CD4-positive, alpha-beta T cell (primary cell): ENCODE measurements around the gene TOX3. TPM values are rescaled to one million over a fixed set of nuclear protein-coding genes. Genes with fewer than 3 reads are reported as not detected.

Source experiments
- ATAC-seq: fragments of 200-7000 bp; cut with Tn5 transposase; one replicate; pipeline ENCODE4 v1.10.0; 2022; ENCODE audit warnings: mild to moderate bottlenecking; ENCODE audit not compliant: poor library complexity
- CTCF ChIA-PET: fragments of 350-600 bp; sonication (Branson Sonifier 250); formaldehyde crosslinking; loops from one replicate; lab custom pipeline; 2021; ENCODE audit warnings: antibody characterized with exemption, inconsistent platforms; lab: Charles Lee
- POLR2A ChIA-PET: fragments of 350-600 bp; sonication (Branson Sonifier 250); formaldehyde crosslinking; loops from one replicate; lab custom pipeline; 2021; ENCODE audit warnings: antibody characterized with exemption, inconsistent platforms; lab: Charles Lee
- DNase-seq, 14 experiments: peaks; one replicate each; pipeline ENCODE4 v3.0.0-alpha.2; 2013 to 2020; ENCODE audit warnings: mixed read lengths in 2 of 14
- H3K27ac ChIP-seq, 2 donors: one replicate each; pipeline versions ENCODE4 v1.5.1 to v1.7.0; 2013; ENCODE audit warnings: low read length in 2 of 2, low read depth in 1 of 2, mild to moderate bottlenecking in 1 of 2
- H3K27me3 ChIP-seq, 2 experiments: 1 replicate in 1 of 2; 2 replicates in 1 of 2; pipeline versions ENCODE4 v1.6.1 to v1.7.0; 2013; ENCODE audit warnings: low read length in 2 of 2, control low read depth in 1 of 2, mild to moderate bottlenecking in 1 of 2, moderate library complexity in 1 of 2; ENCODE audit not compliant: insufficient read depth in 2 of 2, control insufficient read depth in 1 of 2
- H3K36me3 ChIP-seq: one replicate; pipeline ENCODE4 v1.6.1; 2013; ENCODE audit warnings: low read length, control low read depth; ENCODE audit not compliant: insufficient read depth
- H3K4me1 ChIP-seq: one replicate; pipeline ENCODE4 v1.6.1; 2013; ENCODE audit warnings: low read length, control low read depth; ENCODE audit not compliant: insufficient read depth
- H3K4me3 ChIP-seq: one replicate; pipeline ENCODE4 v1.5.1; 2013; ENCODE audit warnings: mild to moderate bottlenecking, low read length, moderate library complexity
- H3K9me3 ChIP-seq, 2 experiments: 1 replicate in 1 of 2; 2 replicates in 1 of 2; pipeline versions ENCODE4 v1.6.1 to v1.7.0; 2013; ENCODE audit warnings: low read length in 2 of 2, mild to moderate bottlenecking in 2 of 2, control low read depth in 1 of 2, moderate library complexity in 1 of 2; ENCODE audit not compliant: control insufficient read depth in 1 of 2, insufficient read depth in 1 of 2
- H3K27ac Mint-ChIP-seq: one replicate; pipeline ENCODE4 v1.8.0; 2020; ENCODE audit warnings: mixed read lengths
- H3K27me3 Mint-ChIP-seq: one replicate; pipeline ENCODE4 v1.8.0; 2021; ENCODE audit warnings: mixed read lengths
- H3K36me3 Mint-ChIP-seq: one replicate; pipeline ENCODE4 v1.8.0; 2021; ENCODE audit warnings: low read depth, mixed read lengths
- H3K4me1 Mint-ChIP-seq: one replicate; pipeline ENCODE4 v1.8.0; 2021; ENCODE audit warnings: low read depth, mixed read lengths
- H3K4me3 Mint-ChIP-seq: one replicate; pipeline ENCODE4 v1.8.0; 2020; ENCODE audit warnings: mild to moderate bottlenecking, mixed read lengths
- H3K9me3 Mint-ChIP-seq: one replicate; pipeline ENCODE4 v1.8.0; 2020; ENCODE audit warnings: mixed read lengths
- CTCF ChIP-seq: fragments of 200-600 bp; IDR thresholded peaks from one replicate; pipeline ENCODE4 v1.8.0; 2022; ENCODE audit warnings: antibody characterized with exemption, mild to moderate bottlenecking
- intact Hi-C, 2 experiments: fragments of 100-400 bp; cut with DNase I in 1 of 2; cut with micrococcal nuclease in 1 of 2; formaldehyde crosslinking; loops; one replicate each; pipeline versions ENCODE4 v1.15.1 to v1.9.0; 2023 to 2025; cut with DNase I, micrococcal nuclease
- total RNA-seq, 174 experiments: library from RNA in 2 of 174; stranded (reverse) in 2 of 174; gene quantifications; one replicate each; pipeline ENCODE4 v1.2.3 and lab custom pipeline; 2021 to 2026

Gene TOX3
- total RNA-seq, 2 experiments from 2014 or later = not detected

GRCh38 chr16:52578007-52578828 lies 31.3 kb upstream of the TOX3 start:
- no peak for TF ChIP-seq CTCF
- no peaks in the 10 kb centered on the region for H3K27me3 Mint-ChIP-seq
- Histone ChIP-seq H3K9me3 (no peaks in the 10 kb centered on the region), H3K4me3 (no peak overlapping the region), H3K27ac (no peak overlapping the region), H3K4me1 (no peaks in the 10 kb centered on the region), H3K27me3 (no peaks in the 10 kb centered on the region), H3K36me3 (no peaks in the 10 kb centered on the region)
- no peak overlapping the region for H3K4me3 Mint-ChIP-seq
- no peaks in the 10 kb centered on the region for H3K4me1 Mint-ChIP-seq
- ATAC-seq = no peak
- H3K36me3 Mint-ChIP-seq = no peaks in the 10 kb centered on the region
- ChIA-PET CTCF (no interaction called here), POLR2A (no interaction called here)
- DNase-seq = no peak
- peaks cover 5% of the 10 kb centered on the region for H3K9me3 Mint-ChIP-seq
- H3K27ac Mint-ChIP-seq = no peak overlapping the region
- intact Hi-C loops = no loop called here

GRCh38 chr16:52577130-52577706 lies 30.3 kb upstream of the TOX3 start:
- no peak overlapping the region for H3K27ac Mint-ChIP-seq
- intact Hi-C loops = no loop called here
- no peak overlapping the region for H3K4me3 Mint-ChIP-seq
- ChIA-PET POLR2A (no interaction called here), CTCF (no interaction called here)
- no peaks in the 10 kb centered on the region for H3K36me3 ChIP-seq
- no peaks in the 10 kb centered on the region for H3K27me3 Mint-ChIP-seq
- no peaks in the 10 kb centered on the region for H3K4me1 Mint-ChIP-seq
- peaks cover 5% of the 10 kb centered on the region for H3K9me3 Mint-ChIP-seq
- ATAC-seq (no peak), DNase-seq (no peak)
- no peaks in the 10 kb centered on the region for H3K27me3 ChIP-seq
- H3K4me3 ChIP-seq = no peak overlapping the region
- no peaks in the 10 kb centered on the region for H3K36me3 Mint-ChIP-seq
- no peaks in the 10 kb centered on the region for H3K9me3 ChIP-seq
- TF ChIP-seq CTCF = no peak
- H3K4me1 ChIP-seq = no peaks in the 10 kb centered on the region
- no peak overlapping the region for H3K27ac ChIP-seq

DNA sequence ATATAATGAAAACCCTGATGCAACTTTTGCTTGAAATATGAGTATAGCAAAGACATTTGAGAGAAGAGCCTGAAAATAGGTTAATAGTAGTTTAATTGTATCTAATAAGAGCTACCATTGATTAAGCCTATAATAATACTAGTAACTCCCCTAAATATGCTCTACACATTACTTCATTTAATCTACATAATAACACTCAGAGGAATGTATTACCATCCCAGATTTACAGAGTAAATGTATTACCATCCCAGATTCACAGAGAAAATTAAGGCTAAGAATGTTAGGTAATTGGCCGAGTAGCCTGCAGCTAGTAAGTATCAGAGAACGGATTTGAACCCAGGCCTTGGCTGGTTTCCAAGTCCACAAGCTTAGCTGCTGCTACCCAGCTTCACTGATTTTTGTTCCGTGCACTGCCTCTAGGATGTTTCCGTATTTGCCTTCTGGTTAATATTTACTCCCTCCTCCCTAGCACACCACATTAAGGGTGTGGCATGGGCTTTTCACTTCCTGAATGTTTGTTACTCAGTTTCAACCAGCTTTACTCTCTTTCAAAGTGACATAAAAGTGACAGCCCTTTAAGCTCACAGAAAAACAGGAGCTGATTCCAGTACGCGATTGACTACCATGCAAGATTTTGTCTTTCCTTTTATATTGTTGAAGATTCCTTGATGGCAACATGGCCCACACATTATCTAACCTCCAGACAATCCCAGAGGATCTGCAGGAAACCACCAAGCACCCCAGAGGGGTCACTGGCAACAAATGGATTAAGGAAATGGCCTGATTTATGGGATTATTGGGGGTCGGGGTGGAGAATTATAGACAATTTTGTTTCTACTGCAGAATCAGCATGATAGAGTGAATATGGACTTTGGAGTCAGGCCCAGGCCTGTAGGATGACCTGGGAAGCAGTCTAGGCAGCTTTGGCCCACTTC lies 26.7 kb upstream of the TOX3 start:
- H3K4me3 Mint-ChIP-seq = no peak overlapping the region
- H3K9me3 Mint-ChIP-seq = peaks cover 3% of the 10 kb centered on the region
- no peak for DNase-seq

More for the DNA sequence above, 26.7 kb upstream of the TOX3 start:
- no peak overlapping the region for H3K27ac ChIP-seq
- H3K27ac Mint-ChIP-seq = no peak overlapping the region
- no peaks in the 10 kb centered on the region for H3K27me3 Mint-ChIP-seq
- H3K36me3 Mint-ChIP-seq = no peaks in the 10 kb centered on the region
- no peaks in the 10 kb centered on the region for H3K9me3 ChIP-seq
- intact Hi-C loops = no loop called here
- no peak overlapping the region for H3K4me3 ChIP-seq
- no peaks in the 10 kb centered on the region for H3K4me1 ChIP-seq
- no peak for ATAC-seq
- no peaks in the 10 kb centered on the region for H3K27me3 ChIP-seq
- ChIA-PET POLR2A (no interaction called here), CTCF (no interaction called here)
- no peaks in the 10 kb centered on the region for H3K4me1 Mint-ChIP-seq
- H3K36me3 ChIP-seq = no peaks in the 10 kb centered on the region
- no peak for TF ChIP-seq CTCF
